ENCODE data around the gene CST7.

The CST7 gene

DNA sequence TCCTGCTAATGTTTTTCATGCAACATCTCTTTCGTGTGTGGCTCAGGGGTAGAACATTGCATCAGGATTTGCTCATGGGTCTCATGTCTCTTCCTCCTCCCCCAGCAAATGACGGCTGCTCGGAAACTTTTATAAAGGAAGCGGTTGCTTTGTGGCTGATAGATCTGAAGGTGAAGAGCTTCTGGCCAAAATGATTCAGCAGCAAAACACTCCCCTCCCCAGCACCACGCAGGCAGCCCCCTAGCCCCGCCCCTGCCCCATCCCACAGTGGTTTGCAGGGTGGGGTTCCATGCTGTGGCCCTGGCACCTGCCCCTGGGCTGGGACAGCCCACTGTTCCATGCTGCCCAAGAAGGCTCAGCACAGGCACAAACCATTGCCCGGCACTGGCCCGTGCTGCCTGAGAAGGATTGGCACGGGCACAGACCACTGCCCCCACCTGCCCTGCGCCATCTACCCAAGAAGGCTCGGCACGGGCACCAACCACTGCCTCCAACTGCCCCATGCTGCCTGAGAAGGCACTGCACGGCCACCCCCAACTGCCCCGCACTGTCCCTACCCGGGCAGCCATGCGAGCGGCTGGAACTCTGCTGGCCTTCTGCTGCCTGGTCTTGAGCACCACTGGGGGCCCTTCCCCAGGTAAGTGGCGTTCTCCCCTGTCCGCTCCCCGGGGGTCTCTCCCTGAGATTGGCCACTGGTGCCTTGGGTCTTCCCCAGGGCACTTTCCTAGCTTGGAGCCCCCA is at the start of gene CST7:
TSS of gene CST7 (plus strand) at position 331 of the 741 bp plus-strand sequence. CDS start at position 568, 237 bp downstream.
- Histone ChIP-seq H3K9me3 (ENCODE audit: insufficient read depth, low read depth, low read length) (no peaks in the 10 kb centered on the region), H2AFZ (ENCODE audit: low read length) (no peak within 1 kb of the TSS), H4K20me1 (ENCODE audit: insufficient read depth, low read length, poor library complexity, severe bottlenecking) (no peaks in the 10 kb centered on the region), H3K9ac (ENCODE audit: low read depth, low read length, poor library complexity, severe bottlenecking) (peak within 1 kb of the TSS; percentile 91), H3K4me2 (ENCODE audit: low read depth, low read length, poor library complexity, severe bottlenecking) (peak within 1 kb of the TSS; percentile 93), H3F3A (ENCODE audit: low read depth) (0 out of 2 replicates have a peak, but pooled peaks cover 2% of the 10 kb centered on the region), H3K36me3 (ENCODE audit: insufficient read depth, low read length) (no peaks in the 10 kb centered on the region), H3K79me2 (ENCODE audit: insufficient read depth, low read length) (peaks cover 48% of the 10 kb centered on the region), H3K9me2 (replicated peaks; ENCODE audit: low read depth, low read length) (no peaks in the 10 kb centered on the region), H3K4me1 (ENCODE audit: insufficient read depth, low read length, poor library complexity, severe bottlenecking) (peaks cover 57% of the 10 kb centered on the region), H3K27me3 (ENCODE audit: insufficient read depth, low read length, poor library complexity, severe bottlenecking) (no peaks in the 10 kb centered on the region), H3K4me3 (ENCODE audit: low read length, poor library complexity, severe bottlenecking) (peak within 1 kb of the TSS; percentile 80)
- TF ChIP-seq, protein P1, sequence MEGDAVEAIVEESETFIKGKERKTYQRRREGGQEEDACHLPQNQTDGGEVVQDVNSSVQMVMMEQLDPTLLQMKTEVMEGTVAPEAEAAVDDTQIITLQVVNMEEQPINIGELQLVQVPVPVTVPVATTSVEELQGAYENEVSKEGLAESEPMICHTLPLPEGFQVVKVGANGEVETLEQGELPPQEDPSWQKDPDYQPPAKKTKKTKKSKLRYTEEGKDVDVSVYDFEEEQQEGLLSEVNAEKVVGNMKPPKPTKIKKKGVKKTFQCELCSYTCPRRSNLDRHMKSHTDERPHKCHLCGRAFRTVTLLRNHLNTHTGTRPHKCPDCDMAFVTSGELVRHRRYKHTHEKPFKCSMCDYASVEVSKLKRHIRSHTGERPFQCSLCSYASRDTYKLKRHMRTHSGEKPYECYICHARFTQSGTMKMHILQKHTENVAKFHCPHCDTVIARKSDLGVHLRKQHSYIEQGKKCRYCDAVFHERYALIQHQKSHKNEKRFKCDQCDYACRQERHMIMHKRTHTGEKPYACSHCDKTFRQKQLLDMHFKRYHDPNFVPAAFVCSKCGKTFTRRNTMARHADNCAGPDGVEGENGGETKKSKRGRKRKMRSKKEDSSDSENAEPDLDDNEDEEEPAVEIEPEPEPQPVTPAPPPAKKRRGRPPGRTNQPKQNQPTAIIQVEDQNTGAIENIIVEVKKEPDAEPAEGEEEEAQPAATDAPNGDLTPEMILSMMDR (conservative IDR thresholded peaks at IDR 0.05; ENCODE audit: low read length) = no peak
- no peak for TF ChIP-seq EZH2phosphoT487 (IDR thresholded peaks at IDR 0.05; ENCODE audit: borderline replicate concordance)

GRCh38 chr20:24906806-24907205 is 42.3 kb upstream of the CST7 start:
- Histone ChIP-seq H4K20me1 (ENCODE audit: insufficient read depth, low read length, poor library complexity, severe bottlenecking) (no peaks in the 10 kb centered on the region), H3K4me1 (ENCODE audit: insufficient read depth, low read length, poor library complexity, severe bottlenecking) (no peaks in the 10 kb centered on the region), H3K9me3 (ENCODE audit: insufficient read depth, low read depth, low read length) (0 out of 2 replicates have a peak, but pooled peaks cover 7% of the 10 kb centered on the region), H3K27me3 (ENCODE audit: insufficient read depth, low read length, poor library complexity, severe bottlenecking) (no peaks in the 10 kb centered on the region), H3K4me2 (ENCODE audit: low read depth, low read length, poor library complexity, severe bottlenecking) (no peak overlapping the region), H3K9ac (ENCODE audit: low read depth, low read length, poor library complexity, severe bottlenecking) (no peak overlapping the region), H3K4me3 (ENCODE audit: low read length, poor library complexity, severe bottlenecking) (no peak overlapping the region), H2AFZ (ENCODE audit: low read length) (no peak overlapping the region), H3F3A (ENCODE audit: low read depth) (no peaks in the 10 kb centered on the region), H3K36me3 (ENCODE audit: insufficient read depth, low read length) (no peaks in the 10 kb centered on the region), H3K79me2 (ENCODE audit: insufficient read depth, low read length) (no peaks in the 10 kb centered on the region), H3K9me2 (replicated peaks; ENCODE audit: low read depth, low read length) (no peaks in the 10 kb centered on the region)
- TF ChIP-seq, protein P1 (conservative IDR thresholded peaks at IDR 0.05; ENCODE audit: low read length) = no peak

DNA sequence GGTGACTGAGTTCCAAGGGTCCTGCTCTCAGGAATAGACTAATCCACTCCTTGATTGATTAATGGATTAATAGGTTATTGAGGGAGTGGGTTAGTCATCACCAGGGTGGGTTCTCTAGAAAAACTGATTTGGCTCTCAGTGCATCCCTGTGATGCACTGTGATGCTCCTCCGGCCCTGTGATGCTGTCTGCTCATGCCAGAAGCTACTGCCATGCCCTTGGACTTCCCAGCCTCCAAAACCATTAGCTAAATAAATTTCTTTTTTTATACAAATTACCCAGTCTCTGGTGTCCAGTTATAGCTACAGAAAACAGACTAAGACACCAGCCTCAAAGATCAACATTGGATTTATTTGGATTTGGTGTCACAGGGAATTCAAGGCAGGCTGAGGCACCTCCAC is 40.4 kb upstream of the CST7 start:
- H3K36me3 ChIP-seq (ENCODE audit: insufficient read depth, low read length) = no peaks in the 10 kb centered on the region
- TF ChIP-seq, protein P1 (conservative IDR thresholded peaks at IDR 0.05; ENCODE audit: low read length) = no peak
- TF ChIP-seq EZH2phosphoT487 (IDR thresholded peaks at IDR 0.05; ENCODE audit: borderline replicate concordance) = no peak
- no peaks in the 10 kb centered on the region for H3K79me2 ChIP-seq (ENCODE audit: insufficient read depth, low read length)
- no peaks in the 10 kb centered on the region for H3K9me2 ChIP-seq (replicated peaks; ENCODE audit: low read depth, low read length)
- H2AFZ ChIP-seq (ENCODE audit: low read length) = no peak overlapping the region
- H3K9ac ChIP-seq (ENCODE audit: low read depth, low read length, poor library complexity, severe bottlenecking) = no peak overlapping the region
- H4K20me1 ChIP-seq (ENCODE audit: insufficient read depth, low read length, poor library complexity, severe bottlenecking) = no peaks in the 10 kb centered on the region
- no peak overlapping the region for H3K4me2 ChIP-seq (ENCODE audit: low read depth, low read length, poor library complexity, severe bottlenecking)
- H3K9me3 ChIP-seq (ENCODE audit: insufficient read depth, low read depth, low read length) = 0 out of 2 replicates have a peak, but pooled peaks cover 7% of the 10 kb centered on the region
- H3F3A ChIP-seq (ENCODE audit: low read depth) = no peaks in the 10 kb centered on the region
- no peak overlapping the region for H3K4me3 ChIP-seq (ENCODE audit: low read length, poor library complexity, severe bottlenecking)
- H3K27me3 ChIP-seq (ENCODE audit: insufficient read depth, low read length, poor library complexity, severe bottlenecking) = no peaks in the 10 kb centered on the region
- H3K4me1 ChIP-seq (ENCODE audit: insufficient read depth, low read length, poor library complexity, severe bottlenecking) = no peaks in the 10 kb centered on the region
